Left colon (tissue), 2 donors: ENCODE data around the gene TIPARP. TPM values are rescaled to one million over a fixed set of nuclear protein-coding genes. Genes with fewer than 3 reads are reported as not detected.

Experiments used
- ATAC-seq: fragments of 200-7000 bp; cut with Tn5 transposase; one replicate; pipeline ENCODE4 v1.9.1; 2020; ENCODE audit warnings: mild to moderate bottlenecking, moderate library complexity
- DNase-seq, 2 donors: peaks; one replicate each; pipeline ENCODE4 v3.0.0-alpha.2; 2020
- intact Hi-C, 2 donors: fragments of 100-400 bp; cut with DNase I in 1 of 2; cut with micrococcal nuclease in 1 of 2; formaldehyde crosslinking; loops; one replicate each; pipeline versions ENCODE4 v1.11.2 to v1.14.0; 2022; cut with DNase I, micrococcal nuclease
- total RNA-seq, 2 donors: library from RNA; stranded (reverse); fragmentation: NEBNext Ultra II Directional; extraction: Animal tissue kit (Norgen Biotek cat#: 25700); gene quantifications; one replicate each; pipeline ENCODE4 v1.2.1, GENCODE V29; 2021
- donor health status: DM: no; HTN: no; CAD: no.
- donor health status: DM: yes; HTN: yes; CAD: no.

TIPARP gene
- total RNA-seq, 2 donors from 2014 or later = 31.1 to 33.9 TPM

DNA sequence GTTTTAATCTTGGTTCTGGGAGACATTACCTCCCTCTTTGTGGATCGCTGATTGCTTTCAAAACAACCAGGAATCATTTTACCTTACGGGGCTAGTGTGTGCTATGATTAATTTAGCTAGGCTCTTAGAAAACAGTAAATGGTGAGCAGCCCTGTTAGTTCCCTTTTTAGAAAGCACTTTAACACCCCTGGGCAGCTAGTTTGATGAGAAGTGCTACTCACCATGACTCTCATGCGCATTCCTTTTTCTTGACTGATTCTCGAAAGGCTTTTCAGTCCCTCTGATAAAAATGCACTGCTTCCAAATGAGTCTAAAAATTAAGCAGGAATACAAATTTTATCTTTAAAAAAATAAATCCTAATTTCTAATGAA lies 76.5 kb downstream of the TIPARP start:
- DNase-seq (no peak), ATAC-seq (no peak)
- intact Hi-C loops = no loop called here

- DNase-seq = no peak
- intact Hi-C loops = no loop called here
- ATAC-seq = no peak
Observed at GRCh38 chr3:156751461-156752025, 77.2 kb downstream of the TIPARP start.

Other genes with a start within 250 kb of the TIPARP start
- 100 to 1,000 TPM; 114 to 123 TPM for gene SSR3, start 119.5 kb upstream of the TIPARP start, total RNA-seq
- 1 to 10 TPM; 1.1 to 2.1 TPM for gene LEKR1, start 151.8 kb downstream of the TIPARP start, total RNA-seq